Mucosa of rectum (tissue), 2 donors: ENCODE data around the gene WDR20.

Experiments used
- H3K27ac ChIP-seq, 2 donors: one replicate each; pipeline ENCODE4 v1.7.0; 2013; ENCODE audit warnings: inconsistent platforms in 2 of 2, low read depth in 2 of 2, low read length in 2 of 2
- H3K27me3 ChIP-seq, 2 donors: one replicate each; pipeline ENCODE4 v1.7.0; 2013; ENCODE audit warnings: low read length in 2 of 2; ENCODE audit not compliant: control insufficient read depth in 2 of 2, insufficient read depth in 2 of 2
- H3K36me3 ChIP-seq, 2 donors: one replicate each; pipeline ENCODE4 v1.7.0; 2013; ENCODE audit warnings: low read length in 2 of 2; ENCODE audit not compliant: control insufficient read depth in 2 of 2, insufficient read depth in 2 of 2
- H3K4me1 ChIP-seq, 2 donors: one replicate each; pipeline ENCODE4 v1.7.0; 2013; ENCODE audit warnings: low read length in 2 of 2, mild to moderate bottlenecking in 1 of 2; ENCODE audit not compliant: control insufficient read depth in 2 of 2, insufficient read depth in 2 of 2
- H3K4me3 ChIP-seq, 2 donors: one replicate each; pipeline ENCODE4 v1.7.0; 2013; ENCODE audit warnings: low read length in 2 of 2
- H3K9ac ChIP-seq, 2 donors: one replicate each; pipeline ENCODE4 v1.7.0; 2013; ENCODE audit warnings: low read length in 2 of 2, low read depth in 1 of 2, mild to moderate bottlenecking in 1 of 2
- H3K9me3 ChIP-seq, 2 donors: one replicate each; pipeline ENCODE4 v1.7.0; 2013; ENCODE audit warnings: low read length in 2 of 2; ENCODE audit not compliant: control insufficient read depth in 2 of 2
- donor health status: healthy.
- donor health status: Normal muscosa, but diverticular disease.

The WDR20 gene

DNA sequence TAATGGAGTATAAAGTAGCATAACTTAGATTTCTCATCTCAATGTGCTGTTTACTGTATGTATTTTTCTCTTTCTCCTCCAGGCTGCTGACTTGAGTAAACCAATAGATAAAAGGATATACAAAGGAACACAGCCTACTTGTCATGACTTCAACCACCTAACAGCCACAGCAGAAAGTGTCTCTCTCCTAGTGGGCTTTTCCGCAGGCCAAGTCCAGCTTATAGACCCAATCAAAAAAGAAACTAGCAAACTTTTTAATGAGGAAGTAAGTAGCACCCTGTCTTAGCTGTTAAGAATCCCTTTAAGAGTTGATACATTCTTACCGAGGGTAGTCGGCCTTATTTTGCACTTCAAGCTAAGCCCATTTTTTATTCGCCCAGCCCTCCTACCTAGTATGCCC lies 55.2 kb downstream of the WDR20 start:
- H3K36me3 ChIP-seq, result peaks cover 28 to 33% of the 10 kb centered on the region in 2 donors

DNA sequence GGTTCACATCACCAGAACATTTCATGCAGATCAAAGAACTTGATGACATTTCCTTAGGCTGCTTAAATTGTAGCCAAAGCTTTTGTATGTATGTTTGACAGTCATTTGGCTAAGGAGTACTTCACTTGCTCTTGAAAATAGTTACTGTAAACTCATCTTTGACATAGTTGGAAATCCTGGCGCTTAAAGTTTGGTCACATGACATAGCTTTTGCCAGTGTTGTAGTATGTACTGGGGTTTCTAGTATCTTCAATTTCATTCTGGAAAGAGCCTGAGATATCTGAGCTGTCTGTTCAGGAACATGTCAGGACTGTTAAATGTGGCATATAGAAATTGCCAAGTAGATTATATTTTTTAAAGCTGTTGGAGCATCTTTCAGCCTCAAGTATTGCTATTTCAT lies 55.7 kb downstream of the WDR20 start:
- Histone ChIP-seq H3K36me3 (peaks cover 28 to 35% of the 10 kb centered on the region in 2 donors), H3K9ac (no peak overlapping the region), H3K9me3 (no peaks in the 10 kb centered on the region), H3K27ac (no peak overlapping the region), H3K27me3 (no peaks in the 10 kb centered on the region), H3K4me3 (no peak overlapping the region), H3K4me1 (no peaks in the 10 kb centered on the region)

More for the DNA sequence above, 55.2 kb downstream of the WDR20 start:
- Histone ChIP-seq H3K4me3 (no peak overlapping the region), H3K9ac (no peak overlapping the region), H3K27ac (no peak overlapping the region), H3K9me3 (no peaks in the 10 kb centered on the region), H3K27me3 (no peaks in the 10 kb centered on the region), H3K4me1 (no peaks in the 10 kb centered on the region)

DNA sequence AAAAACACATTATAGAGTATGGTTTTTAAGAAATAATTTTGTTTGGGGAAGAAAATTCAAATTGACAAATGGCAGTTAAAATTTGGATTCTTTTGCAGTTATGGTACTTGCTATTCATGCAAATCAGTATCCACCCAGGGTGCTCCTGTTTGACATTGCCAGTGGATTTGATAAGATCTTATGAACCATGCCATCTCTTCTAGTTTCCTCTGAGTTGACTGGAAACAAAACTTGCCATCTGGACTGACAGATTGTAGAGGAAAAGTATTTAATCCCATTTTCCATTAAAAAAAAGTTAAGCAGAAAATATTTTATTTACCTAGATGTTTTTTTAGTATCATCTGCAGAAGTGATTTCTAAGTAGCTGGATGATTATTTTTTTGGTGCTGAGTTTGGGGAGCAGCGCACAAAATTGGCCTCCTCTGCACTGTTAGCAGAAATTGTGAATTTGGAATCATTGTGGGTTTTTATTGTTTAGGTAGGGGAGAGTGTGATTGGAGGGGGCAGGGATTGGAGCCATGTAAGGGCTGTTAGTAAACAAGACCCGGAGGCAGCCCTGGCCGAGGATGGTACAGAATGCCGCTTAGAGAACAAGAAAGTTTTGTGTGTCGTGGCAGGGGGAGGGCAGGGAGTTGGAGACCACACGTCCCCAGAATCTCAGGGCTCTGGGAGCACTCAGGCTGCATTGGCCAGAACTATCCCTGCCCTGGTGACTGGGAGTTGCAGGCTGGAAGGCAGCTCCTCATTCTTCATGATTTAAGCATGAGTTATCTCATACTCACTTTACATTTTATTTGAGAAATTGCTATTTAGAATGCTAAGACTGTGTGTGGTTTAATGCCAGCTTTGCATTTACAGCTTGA lies 56.6 kb downstream of the WDR20 start:
- no peaks in the 10 kb centered on the region for H3K9me3 ChIP-seq
- H3K27me3 ChIP-seq, result no peaks in the 10 kb centered on the region
- H3K36me3 ChIP-seq, result peaks cover 30 to 35% of the 10 kb centered on the region in 2 donors
- H3K27ac ChIP-seq, result no peak overlapping the region
- H3K9ac ChIP-seq, result no peak overlapping the region
- H3K4me3 ChIP-seq, result no peak overlapping the region
- H3K4me1 ChIP-seq, result no peaks in the 10 kb centered on the region

GRCh38 chr14:102196902-102197230 lies 57.2 kb downstream of the WDR20 start:
- Histone ChIP-seq H3K36me3 (peaks cover 30 to 35% of the 10 kb centered on the region in 2 donors), H3K27ac (no peak overlapping the region), H3K9ac (no peak overlapping the region), H3K27me3 (no peaks in the 10 kb centered on the region), H3K4me1 (no peaks in the 10 kb centered on the region), H3K9me3 (no peaks in the 10 kb centered on the region), H3K4me3 (no peak overlapping the region)

DNA sequence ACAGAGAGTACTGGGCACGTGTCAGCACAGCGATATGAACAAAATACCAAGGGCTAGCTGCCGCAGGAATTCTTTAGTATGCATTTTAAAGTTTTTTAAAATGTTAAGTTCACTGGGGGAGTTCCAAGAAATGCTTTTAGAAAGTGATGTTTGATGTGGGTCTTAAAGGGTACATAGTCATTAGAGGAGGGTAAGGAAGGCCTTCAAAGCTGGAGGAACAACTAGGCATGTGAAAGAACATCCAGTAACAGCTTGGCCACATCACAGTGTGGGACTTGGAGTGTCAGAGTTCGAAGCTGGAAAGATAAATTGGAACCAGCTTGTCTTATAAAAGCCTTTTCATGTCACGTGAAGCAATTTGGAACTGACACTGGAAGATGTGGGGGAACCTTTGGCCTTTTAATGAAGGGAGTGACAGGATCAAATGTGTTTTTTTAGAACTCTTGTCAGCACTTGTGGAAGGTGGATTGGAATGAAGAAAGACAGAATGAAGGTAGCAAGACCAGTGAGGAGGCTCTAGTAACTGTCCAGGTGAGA lies 57.7 kb downstream of the WDR20 start:
- Histone ChIP-seq H3K9ac (no peak overlapping the region), H3K4me1 (no peaks in the 10 kb centered on the region), H3K9me3 (no peaks in the 10 kb centered on the region), H3K27me3 (no peaks in the 10 kb centered on the region), H3K36me3 (peaks cover 30 to 35% of the 10 kb centered on the region in 2 donors), H3K4me3 (no peak overlapping the region), H3K27ac (no peak overlapping the region)

GRCh38 chr14:102200690-102201352 lies 61.1 kb downstream of the WDR20 start:
- Histone ChIP-seq H3K36me3 (peaks cover 41 to 51% of the 10 kb centered on the region in 2 donors), H3K4me1 (no peaks in the 10 kb centered on the region), H3K9me3 (no peaks in the 10 kb centered on the region), H3K27ac (no peak overlapping the region), H3K27me3 (no peaks in the 10 kb centered on the region), H3K9ac (no peak overlapping the region), H3K4me3 (no peak overlapping the region)

GRCh38 chr14:102201353-102201738 lies 61.6 kb downstream of the WDR20 start:
- Histone ChIP-seq H3K9ac (no peak overlapping the region), H3K4me3 (no peak overlapping the region), H3K9me3 (no peaks in the 10 kb centered on the region)

GRCh38 chr14:102201776-102202175 lies 62.1 kb downstream of the WDR20 start:
- no peak overlapping the region for H3K27ac ChIP-seq
- H3K4me1 ChIP-seq, result no peaks in the 10 kb centered on the region
- H3K27me3 ChIP-seq, result no peaks in the 10 kb centered on the region
- H3K9ac ChIP-seq, result no peak overlapping the region
- H3K4me3 ChIP-seq, result no peak overlapping the region
- H3K36me3 ChIP-seq, result peaks cover 33 to 55% of the 10 kb centered on the region in 2 donors
- H3K9me3 ChIP-seq, result no peaks in the 10 kb centered on the region

More at GRCh38 chr14:102201353-102201738, 61.6 kb downstream of the WDR20 start:
- no peak overlapping the region for H3K27ac ChIP-seq
- no peaks in the 10 kb centered on the region for H3K4me1 ChIP-seq
- H3K36me3 ChIP-seq, result peaks cover 38 to 53% of the 10 kb centered on the region in 2 donors
- no peaks in the 10 kb centered on the region for H3K27me3 ChIP-seq

DNA sequence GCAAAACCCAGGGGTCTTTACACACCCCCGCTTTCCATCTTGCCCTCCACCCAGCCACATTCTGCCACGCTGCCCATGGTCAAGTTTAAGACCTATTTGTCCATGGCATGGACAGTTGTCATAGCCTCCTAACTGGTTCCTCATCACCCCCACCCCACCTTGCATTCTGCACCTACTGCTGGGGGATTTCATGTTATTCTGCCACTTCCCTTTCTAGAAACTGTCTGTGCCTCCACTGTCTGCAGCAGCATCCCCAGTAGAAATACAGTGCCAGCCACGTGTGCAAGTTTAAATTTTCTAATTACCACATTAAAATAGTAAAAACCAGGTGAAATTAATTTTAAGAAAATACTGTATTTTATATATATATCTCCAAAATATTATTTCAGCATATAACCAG lies 63.2 kb downstream of the WDR20 start:
- Histone ChIP-seq H3K4me1 (no peaks in the 10 kb centered on the region), H3K27ac (no peak overlapping the region), H3K9me3 (no peaks in the 10 kb centered on the region), H3K9ac (no peak overlapping the region), H3K36me3 (peaks cover 27 to 49% of the 10 kb centered on the region in 2 donors), H3K4me3 (no peak overlapping the region), H3K27me3 (no peaks in the 10 kb centered on the region)

DNA sequence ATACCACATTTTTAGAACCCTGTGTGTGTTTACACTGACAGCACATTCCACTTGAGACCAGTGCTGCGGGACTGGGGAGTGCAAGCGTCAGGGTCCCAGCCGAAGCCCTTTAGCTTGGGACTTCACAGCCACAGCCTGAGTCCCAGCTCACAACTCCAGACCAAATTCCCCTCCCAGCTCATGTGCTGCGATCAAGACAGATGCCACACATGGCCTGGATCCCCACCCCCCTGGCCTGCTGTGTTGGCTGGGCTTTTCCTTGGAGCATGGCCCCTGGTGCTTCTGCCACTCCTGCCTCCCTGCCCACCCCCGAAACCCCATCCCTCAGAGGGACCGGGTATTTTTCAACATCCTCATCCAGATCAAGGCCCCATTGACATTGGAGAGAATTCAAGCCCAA lies 63.7 kb downstream of the WDR20 start:
- peaks cover 26 to 52% of the 10 kb centered on the region in 2 donors for H3K36me3 ChIP-seq
- no peak overlapping the region for H3K4me3 ChIP-seq
- no peaks in the 10 kb centered on the region for H3K4me1 ChIP-seq
- H3K9ac ChIP-seq, result no peak overlapping the region
- H3K27me3 ChIP-seq, result no peaks in the 10 kb centered on the region
- H3K9me3 ChIP-seq, result no peaks in the 10 kb centered on the region
- no peak overlapping the region for H3K27ac ChIP-seq
